GM18951 (cell line): ENCODE results near the gene RBMS3.
"Not testable (repeated sequence)": the region's sequence is repeated elsewhere in the genome, so short reads cannot be mapped to it uniquely, and the experiment has no call there.

ENCODE experiments used
- POLR2A ChIP-seq: IDR thresholded peaks from 4 replicates; pipeline ENCODE4 v1.6.1; 2011; ENCODE audit warnings: mild to moderate bottlenecking; ENCODE audit not compliant: insufficient read length, insufficient read depth; ENCODE audit errors: extremely low read depth
- in situ Hi-C: fragments of 300-500 bp; cut with MboI; formaldehyde crosslinking; loops from one replicate; pipeline ENCODE4 v1.12.0; 2022; ENCODE audit warnings: low sequenced_read_pairs, mixed read lengths, inconsistent platforms; ENCODE audit not compliant: unreplicated experiment

The RBMS3 gene

DNA sequence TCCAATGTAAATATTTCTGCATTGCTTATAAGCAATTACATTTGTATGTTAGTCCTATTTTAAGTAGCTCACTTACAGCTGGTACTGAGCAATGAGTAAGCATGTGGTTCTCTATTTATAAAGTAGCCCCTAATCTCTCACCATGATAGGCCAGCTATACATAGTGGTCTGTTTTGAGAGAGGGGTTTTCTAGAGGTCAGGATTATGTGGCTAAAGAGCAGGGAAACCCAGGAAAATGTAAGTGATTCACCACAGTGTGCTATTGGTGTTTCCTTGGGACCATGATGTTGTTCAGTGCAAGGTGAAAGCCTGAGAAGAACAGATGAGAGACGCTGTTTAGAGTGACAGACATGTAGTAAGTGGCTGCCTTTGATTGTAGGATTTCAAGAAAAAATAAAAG is 26.4 kb downstream of the RBMS3 start:
- TF ChIP-seq POLR2A, result no peak
- in situ Hi-C loops, result no loop called here

GRCh38 chr3:29310865-29311264 is 30.0 kb downstream of the RBMS3 start:
- TF ChIP-seq POLR2A, result no peak
- in situ Hi-C loops, result no loop called here

DNA sequence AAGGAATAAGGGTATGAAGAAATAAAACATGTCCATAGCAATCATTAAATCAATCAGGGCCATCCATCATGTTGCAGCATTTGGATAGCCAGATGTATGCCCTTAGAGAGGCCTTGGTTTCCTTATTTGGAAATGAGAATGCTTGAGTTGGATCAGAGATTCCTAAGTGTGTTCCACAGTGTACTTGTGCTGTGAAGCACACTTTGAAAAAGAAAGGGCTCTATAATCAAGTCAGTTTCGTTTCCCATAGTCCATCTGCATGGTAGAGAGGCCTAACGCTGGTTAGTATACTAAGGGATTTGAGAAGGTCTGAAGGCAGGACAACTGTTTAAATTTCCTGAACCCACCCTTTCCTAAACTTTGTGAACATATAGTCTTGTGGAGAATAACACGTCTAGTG is 30.9 kb downstream of the RBMS3 start:
- no peak for TF ChIP-seq POLR2A
- in situ Hi-C loops, result no loop called here

- in situ Hi-C loops, result no loop called here
- TF ChIP-seq POLR2A, result no peak
These were observed 31.5 kb downstream of the RBMS3 start for GRCh38 chr3:29312395-29312794.

DNA sequence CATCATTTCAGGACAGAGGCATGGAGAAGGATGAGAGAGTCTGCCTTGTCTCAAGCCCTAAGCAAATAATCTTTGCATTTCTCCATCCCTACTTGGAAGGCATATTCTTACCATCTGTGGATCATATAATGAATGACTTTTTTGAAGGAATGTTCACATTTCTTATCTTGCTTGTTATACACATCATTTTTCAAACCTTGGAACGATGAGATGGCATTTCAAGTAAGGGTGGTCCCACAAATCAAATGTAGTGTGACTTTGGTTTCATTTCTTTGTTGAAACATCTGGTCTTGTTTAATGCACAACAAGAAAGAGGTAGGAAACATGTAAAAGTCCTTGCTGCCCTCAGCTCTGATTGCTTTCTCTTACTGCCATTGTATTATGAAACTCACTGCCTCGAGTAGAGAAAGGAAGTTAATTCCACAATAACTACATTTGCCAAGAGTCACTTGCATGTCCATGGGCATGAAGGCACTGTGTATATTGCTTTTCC is 32.1 kb downstream of the RBMS3 start:
- in situ Hi-C loops, result no loop called here
- no peak for TF ChIP-seq POLR2A

- no peak for TF ChIP-seq POLR2A
- in situ Hi-C loops, result no loop called here
These were observed 33.3 kb downstream of the RBMS3 start for GRCh38 chr3:29313981-29314726.

DNA sequence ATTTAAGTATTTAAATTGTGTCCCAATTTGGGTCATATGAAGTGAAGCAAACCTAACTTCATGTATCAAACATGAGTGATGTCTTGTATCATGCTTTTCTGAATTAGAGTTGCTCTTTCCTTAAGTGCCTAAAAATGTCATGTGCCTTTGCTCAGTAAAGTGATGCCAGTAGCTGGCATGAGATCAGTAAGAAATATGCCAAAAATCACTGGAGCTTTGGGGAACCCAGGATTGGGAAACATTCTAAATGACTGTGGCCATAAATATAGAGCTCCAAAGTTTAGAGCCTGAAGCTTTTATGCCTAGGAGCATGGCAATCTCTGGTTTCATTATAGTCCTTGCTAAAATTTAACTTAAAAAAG is 33.8 kb downstream of the RBMS3 start:
- in situ Hi-C loops, result no loop called here
- TF ChIP-seq POLR2A, result no peak

DNA sequence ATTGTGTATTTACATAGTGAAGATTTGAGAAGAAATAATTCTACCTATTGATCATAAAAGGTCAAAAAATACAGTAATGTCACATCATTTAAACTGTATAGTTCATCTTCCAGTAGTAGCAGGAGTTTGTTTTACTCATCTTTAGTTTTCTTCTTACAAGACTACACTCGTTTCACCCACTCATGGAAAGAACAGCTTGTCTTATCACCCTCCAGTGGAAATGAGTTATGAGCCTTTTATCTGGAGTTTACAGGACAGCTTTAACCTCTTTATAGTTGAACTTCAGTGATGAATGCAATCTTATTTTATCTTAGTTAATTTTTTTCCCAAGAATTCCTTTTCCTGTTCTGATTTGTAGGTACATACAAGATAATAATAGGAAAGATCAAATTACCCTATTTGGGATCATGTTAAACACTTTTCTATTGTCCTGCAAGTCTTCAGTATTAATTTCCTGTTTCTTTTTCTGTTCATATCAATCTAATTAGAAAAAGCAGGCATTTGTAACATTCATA is 36.8 kb downstream of the RBMS3 start:
- in situ Hi-C loops, result no loop called here
- no peak for TF ChIP-seq POLR2A

GRCh38 chr3:29318251-29318650 is 37.4 kb downstream of the RBMS3 start:
- in situ Hi-C loops, result no loop called here
- TF ChIP-seq POLR2A, result no peak

- TF ChIP-seq POLR2A, result no peak
- in situ Hi-C loops, result no loop called here
These were observed 38.4 kb downstream of the RBMS3 start for GRCh38 chr3:29319262-29319661.

GRCh38 chr3:29319798-29320197 is 38.9 kb downstream of the RBMS3 start:
- in situ Hi-C loops, result no loop called here
- no peak for TF ChIP-seq POLR2A

DNA sequence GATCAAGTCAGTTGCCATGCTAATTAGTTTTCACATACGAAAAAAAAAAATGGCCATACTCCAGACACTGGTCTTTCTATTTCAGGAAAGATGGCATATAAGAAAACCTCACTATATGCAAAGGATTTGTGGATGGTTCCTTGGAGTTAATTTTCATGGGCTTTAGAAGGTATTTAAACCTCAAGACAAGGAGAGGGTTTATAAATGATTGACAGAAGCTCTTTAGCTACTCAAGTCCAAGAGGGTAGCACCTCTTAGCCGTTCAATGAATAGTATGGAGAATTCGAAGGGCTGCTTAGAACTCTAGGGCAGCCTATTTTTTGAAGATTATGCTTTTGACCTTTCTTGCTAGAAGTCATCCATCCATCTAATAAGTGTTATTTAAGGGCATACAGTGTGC is 41.7 kb downstream of the RBMS3 start:
- in situ Hi-C loops, result no loop called here
- TF ChIP-seq POLR2A, result no peak

DNA sequence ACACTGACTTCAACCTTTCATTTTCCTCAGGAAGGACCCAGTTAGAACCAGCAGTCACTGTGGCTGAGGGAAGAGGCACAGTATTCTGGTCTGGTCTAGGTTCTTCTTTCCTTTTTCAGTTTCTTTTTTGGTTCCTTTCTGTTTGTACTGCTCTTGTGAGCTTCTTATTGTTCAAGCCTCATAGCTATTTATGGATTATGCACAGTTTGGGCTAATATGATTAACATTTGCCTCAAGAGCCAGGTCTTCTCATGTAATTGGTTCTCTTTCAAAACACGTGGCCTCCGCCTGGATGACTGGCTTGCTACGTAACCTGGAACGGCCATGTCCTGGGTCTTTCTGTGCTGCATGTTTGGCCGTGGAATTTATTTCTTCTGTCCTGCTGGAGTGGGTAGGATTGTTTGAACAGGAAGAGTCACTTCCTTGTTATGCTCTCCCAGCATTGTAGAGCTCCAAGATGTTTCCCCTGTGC is 43.3 kb downstream of the RBMS3 start:
- in situ Hi-C loops, result no loop called here
- TF ChIP-seq POLR2A, result no peak

GRCh38 chr3:29326540-29326939 is 45.7 kb downstream of the RBMS3 start:
- in situ Hi-C loops, result not testable (repeated sequence)

- no peak for TF ChIP-seq POLR2A
- in situ Hi-C loops, result no loop called here
These were observed 49.4 kb downstream of the RBMS3 start for GRCh38 chr3:29329986-29330890.
